ENCODE data around the gene GARNL3.

GRCh38 chr9:127308652-127309434 lies 44.3 kb downstream of the GARNL3 start:
- TF ChIP-seq CTCF (IDR thresholded peaks at IDR 0.05), result no peak
- no peak for TF ChIP-seq POLR2A (IDR thresholded peaks at IDR 0.05)
